Measurements from ENCODE around the gene VMP1.

The VMP1 gene

DNA sequence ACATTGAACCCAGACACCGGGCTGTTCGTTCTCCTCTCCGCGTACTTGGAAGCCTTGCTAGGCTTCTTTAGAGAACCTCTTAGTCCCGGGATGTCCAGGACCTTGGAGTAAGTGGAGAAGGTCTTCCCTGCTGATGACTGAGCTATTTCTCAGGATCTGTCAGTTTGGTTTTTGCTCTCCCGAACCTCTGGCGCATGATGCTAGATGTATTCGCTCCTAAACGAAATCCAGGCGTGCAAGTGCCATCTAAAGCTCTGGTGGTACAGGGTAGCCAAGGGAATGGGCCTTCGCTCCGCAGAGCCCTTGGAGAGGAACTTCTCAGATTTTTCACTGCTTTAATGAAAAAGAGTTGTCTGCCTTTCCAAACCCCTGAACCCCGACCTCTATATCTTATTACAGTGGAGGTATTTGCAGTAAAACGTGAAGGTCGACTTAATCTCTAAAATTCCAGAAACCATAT, 547 bp downstream of the VMP1 start:
- no peak for DNase-seq (ENCODE audit: extremely low read depth in 1 of 2, low read depth in 1 of 2)

DNA sequence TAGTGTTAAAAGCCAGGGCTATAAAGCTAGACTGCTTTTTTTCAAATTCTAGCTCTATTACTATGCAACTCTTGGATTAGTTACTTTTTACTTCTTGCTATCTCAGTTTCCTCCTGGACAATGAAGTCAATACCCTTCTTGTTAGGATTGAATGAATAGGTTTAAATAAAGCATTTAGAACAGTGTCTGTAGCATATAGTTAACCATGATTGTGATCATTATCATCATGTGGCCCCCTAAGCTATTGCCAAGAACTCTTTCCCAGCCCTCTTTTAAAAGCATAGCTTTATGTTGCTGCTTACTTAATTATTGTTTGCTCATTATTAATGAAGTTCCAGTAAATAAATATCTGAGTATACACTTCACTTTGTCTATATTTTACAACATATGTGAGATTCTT, 4.5 kb downstream of the VMP1 start:
- DNase-seq (ENCODE audit: extremely low read depth in 1 of 2, low read depth in 1 of 2), result no peak

DNA sequence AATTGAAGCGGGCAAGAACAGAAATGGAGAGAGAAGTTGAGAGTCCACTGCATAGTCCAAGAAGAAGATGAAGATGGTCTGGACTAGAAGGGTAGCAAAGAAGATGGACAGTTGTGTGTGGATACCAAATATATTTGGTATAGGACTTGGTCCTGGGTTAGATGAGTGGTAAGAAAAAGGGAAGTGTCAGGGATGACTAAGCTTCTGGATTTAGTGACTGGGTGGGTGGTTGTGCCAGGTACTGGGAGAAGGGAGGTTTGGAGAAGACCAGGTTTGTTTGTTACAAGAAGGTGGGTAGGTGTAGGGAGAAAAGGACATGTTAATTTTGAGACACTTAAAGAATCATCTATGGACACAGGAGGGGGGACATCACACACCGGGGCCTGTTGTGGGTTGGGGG, 5.4 kb downstream of the VMP1 start:
- DNase-seq (ENCODE audit: extremely low read depth in 1 of 2, low read depth in 1 of 2), result no peak

DNA sequence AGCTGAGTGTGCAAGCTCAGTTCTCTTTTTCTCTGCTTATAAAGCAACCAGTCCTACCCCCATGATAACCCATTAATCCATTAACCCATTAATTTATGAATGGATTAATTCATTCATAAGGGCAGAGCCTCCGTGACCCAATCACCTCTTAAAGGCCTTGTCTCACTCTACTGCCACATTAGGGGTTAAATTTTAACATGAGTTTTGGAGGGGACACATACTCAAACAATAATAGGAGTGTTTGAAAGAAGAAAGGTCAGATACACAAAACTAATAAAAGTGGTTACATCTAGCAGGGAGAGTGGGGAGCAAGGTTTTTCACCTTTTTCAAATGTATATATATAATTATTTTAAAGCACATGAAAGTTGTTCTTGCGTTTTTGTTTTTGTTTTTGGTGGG, 6.8 kb downstream of the VMP1 start:
- no peak for DNase-seq (ENCODE audit: extremely low read depth in 1 of 2, low read depth in 1 of 2)

DNA sequence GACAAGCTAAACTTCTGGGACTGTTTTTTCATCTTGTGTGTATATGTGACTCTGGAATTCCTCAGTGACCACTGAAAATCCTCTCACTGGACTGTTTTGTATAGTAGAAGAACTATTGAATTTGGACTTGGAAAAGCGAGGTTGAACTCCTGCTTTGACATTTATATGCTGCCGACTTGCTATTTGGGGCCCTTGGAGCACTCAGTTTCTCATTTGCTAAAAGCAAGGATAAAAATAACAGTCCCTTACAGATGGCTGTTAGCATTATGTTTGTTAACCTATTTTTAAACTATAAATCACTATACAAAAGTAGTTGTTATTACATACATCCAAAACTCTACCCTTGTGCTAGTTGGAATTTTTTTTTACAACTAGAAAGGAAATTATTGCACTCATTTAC, 9.0 kb downstream of the VMP1 start:
- no peak for DNase-seq (ENCODE audit: extremely low read depth in 1 of 2, low read depth in 1 of 2)

DNA sequence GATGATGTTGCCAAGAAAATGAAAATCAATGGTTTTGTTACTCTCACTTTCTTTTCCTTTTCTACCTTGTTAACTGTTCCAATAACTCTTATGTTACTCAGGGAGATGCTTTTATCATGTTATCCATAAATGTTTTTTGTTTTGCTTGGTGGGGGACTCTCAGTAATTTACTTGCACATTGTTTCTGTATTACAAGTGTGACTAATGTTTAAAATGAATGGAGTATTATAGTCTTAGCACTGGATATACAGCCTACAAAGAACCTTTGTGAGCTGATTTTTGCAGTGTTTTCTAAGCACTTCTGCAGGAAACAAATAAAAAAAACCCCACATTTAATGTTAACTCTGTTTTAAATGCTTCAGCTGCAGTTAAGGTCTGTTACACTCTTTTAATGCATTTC, 12.1 kb downstream of the VMP1 start:
- DNase-seq (ENCODE audit: extremely low read depth in 1 of 2, low read depth in 1 of 2), result no peak

DNA sequence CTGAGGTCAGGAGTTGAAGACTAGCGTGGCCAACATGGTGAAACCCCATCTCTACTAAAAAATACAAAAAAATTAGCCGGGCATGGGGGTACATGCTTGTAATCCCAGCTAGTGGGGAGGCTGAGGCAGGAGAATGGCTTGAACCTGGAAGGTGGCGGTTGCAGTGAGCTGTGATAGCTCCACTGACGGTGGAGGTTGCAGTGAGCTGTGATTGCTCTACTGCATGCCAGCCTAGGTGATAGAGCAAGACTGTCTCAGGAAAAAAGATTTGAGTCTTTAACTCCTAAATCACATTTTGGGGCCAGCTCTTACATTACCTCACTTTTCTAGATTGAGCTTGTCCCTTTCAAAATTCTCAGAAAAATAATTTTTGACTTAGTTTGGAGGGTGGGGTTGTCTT, 15.2 kb downstream of the VMP1 start:
- DNase-seq (ENCODE audit: extremely low read depth in 1 of 2, low read depth in 1 of 2), result no peak

DNA sequence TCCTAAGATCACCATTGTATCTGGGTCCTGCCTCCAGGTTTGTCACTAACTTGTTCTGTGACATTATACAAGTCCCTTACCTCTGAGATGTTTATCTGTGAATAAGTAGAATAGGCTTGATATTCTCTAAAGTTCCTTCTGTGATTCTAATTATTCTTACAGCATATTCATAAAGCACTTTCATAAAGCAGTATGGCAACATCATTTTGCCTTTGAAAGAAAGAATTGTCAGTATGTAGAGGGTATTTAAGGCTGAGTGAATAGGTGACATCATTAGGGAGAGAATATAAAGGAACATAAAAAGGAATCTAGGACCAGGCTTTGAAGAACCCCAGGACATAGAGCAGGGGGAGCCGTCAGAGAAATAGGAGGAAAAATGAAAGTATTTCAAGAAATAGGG, 15.6 kb downstream of the VMP1 start:
- no peak for DNase-seq (ENCODE audit: extremely low read depth in 1 of 2, low read depth in 1 of 2)

DNA sequence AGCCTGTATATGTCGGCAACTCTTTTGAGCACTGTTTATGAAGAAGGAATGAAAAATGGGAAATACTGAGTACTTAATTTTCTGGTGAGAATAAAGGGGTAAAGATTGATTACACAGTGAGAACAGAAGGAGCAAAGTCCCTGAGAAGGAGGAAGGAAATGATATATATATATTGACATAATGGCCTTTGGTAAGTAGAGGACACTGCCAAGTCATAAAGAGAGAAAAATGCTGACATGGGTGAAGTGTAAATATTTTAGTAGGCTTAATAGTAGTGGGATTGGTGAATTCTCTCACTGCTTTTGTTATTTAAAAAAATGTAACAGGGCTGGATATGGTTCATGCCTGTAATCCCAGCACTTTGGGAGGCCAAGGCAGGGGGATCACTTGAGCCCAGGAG, 16.2 kb downstream of the VMP1 start:
- DNase-seq (ENCODE audit: extremely low read depth in 1 of 2, low read depth in 1 of 2), result no peak

DNA sequence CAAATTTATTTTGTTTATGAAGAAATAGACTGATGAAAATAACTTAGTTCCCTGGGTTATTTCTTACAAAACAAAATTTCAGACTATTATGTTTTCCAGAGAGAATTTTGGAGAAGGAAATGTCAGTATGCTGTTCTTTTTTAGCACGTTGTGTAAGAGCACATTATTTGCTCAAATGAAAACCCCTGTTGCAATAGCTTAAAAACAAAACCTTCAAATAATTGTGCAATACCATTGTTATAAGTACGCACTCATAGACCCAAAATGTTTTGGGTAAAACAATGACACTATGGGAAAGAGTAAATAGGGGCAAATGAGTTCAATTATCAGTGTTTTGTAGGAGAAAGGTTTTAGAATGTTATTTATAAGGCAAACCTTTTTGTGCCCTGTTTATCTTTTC, 18.2 kb downstream of the VMP1 start:
- DNase-seq (ENCODE audit: extremely low read depth in 1 of 2, low read depth in 1 of 2), result no peak

DNA sequence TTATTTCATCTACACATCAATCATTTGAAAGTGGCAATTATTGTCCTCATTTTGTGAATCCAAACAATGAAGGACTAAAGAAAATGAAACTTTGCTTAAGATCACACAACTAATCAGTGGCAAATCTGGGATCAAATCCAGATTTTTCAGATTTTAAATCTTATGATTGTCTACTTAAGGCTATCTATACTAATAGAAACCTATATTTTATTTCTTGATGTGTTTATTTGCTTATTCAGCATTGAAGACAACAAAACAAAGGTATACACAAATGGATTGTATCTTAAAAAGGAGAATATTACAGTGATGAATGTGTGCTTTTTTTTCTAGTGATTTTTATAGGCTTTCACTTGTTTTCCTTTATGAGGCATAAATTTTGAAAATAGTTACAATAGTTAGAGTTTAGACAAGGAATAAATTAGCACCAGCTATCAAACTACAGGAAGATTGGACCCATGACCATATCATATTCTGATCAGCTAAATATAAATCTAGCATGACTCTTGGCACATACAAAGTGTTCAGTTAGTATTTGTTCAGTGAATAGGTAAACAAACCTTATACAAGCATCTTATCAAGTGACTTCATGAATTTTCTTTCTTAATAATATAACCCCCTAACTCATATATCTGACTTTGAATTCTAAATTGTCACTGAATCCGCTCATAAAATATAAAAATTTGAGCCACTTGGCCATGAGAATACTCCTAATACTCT, 20.5 kb downstream of the VMP1 start:
- no peak for DNase-seq (ENCODE audit: extremely low read depth in 1 of 2, low read depth in 1 of 2)

DNA sequence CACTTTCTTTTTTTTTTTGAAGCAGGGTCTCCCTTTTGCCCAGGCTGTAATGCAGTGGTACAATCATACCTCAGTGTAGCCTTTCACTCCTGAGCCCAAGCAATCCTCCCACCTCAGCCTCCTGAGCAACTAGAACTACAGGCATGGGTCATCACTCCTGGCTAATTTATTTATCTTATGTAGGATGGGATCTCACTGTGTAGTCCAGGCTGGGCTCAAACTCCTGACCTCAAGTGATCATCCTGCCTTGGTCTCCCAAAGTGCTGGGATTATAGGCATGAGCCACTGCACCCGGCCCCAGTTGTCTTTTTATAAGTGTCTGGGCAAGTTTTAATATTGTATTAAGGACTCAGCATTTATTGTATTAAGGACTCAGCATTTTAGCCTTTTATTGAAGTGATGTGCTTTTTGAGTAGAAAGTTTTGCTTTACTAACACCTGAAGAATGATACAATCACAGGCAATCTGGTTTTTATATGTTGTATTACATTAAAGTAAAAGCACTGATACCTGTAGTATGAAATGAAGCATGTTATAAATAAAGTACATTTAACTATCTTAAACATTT, 22.9 kb downstream of the VMP1 start:
- no peak for DNase-seq (ENCODE audit: extremely low read depth in 1 of 2, low read depth in 1 of 2)

DNA sequence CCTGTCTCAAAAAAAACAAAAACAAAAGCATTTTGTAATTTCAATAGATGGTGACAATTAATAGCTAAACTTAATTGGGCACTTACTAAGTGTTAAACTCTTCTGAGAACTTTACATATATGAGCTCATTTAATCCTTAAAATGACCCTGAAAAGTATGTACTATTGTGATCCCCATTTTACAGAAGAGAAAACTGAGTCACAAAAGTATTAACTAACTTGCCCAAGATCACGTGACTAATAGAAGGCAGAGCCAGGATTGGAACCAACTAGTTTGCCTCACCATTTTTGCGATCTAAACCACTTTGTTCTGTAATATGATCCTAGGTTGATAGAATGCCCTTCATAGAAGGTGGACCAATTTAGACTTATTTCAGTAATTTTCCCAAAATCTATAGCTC, 26.2 kb downstream of the VMP1 start:
- no peak for DNase-seq (ENCODE audit: extremely low read depth in 1 of 2, low read depth in 1 of 2)

DNA sequence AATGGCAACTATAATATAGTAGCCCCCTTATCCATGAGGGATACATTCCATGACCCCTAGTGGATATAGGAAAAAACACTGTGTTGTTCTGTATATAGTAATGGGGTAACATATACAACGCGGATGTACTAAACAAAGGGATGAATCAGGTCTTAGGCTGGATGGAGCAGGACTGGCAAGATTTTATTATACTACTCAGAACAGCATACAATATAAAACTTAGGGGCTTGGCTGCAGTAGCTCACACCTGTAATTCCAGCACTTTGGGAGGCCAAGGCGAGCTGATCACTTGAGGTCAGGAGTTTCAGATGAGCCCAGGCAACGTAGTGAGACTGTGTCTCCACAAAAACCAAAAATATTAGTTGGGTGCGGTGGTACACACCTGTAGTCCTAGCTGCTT, 26.8 kb downstream of the VMP1 start:
- DNase-seq (ENCODE audit: extremely low read depth in 1 of 2, low read depth in 1 of 2), result no peak

DNA sequence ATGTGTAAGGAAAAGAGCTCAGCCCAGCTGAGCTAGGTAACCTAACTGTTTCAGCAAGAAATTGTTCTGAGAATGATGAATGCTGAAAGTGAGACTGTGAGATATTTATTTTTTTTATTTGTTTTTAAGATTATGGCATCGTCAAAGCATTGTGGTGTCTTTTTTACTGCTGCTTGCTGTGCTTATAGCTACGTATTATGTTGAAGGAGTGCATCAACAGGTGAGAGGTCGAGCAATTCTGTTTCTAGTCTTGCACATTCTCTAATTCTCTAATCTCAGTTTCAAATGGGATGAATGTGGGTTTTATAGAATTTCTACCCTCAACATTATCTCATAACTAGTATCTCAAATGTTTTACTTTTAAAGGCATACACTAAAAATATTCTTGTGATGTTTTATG, 29.9 kb downstream of the VMP1 start:
- DNase-seq (ENCODE audit: extremely low read depth in 1 of 2, low read depth in 1 of 2), result no peak

DNA sequence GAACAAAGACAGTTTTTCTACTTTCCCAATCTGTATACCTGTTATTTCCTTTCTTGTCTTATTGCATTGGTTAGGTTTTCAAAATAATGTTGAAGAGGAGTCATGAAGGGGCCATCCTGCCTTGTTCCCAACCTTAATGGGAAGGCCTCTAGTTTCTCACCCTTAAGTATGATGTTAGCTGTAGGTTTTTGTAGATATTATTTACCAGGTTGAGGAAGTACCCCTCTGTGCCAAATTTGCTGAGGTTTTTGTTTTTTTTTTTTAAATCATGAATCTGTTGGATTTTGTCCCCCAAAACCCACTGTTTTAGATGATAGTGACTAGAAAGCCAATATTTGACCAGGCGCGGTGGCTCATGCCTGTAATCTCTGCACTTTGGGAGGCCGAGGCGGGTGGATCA, 36.4 kb downstream of the VMP1 start:
- no peak for DNase-seq (ENCODE audit: extremely low read depth in 1 of 2, low read depth in 1 of 2)

DNA sequence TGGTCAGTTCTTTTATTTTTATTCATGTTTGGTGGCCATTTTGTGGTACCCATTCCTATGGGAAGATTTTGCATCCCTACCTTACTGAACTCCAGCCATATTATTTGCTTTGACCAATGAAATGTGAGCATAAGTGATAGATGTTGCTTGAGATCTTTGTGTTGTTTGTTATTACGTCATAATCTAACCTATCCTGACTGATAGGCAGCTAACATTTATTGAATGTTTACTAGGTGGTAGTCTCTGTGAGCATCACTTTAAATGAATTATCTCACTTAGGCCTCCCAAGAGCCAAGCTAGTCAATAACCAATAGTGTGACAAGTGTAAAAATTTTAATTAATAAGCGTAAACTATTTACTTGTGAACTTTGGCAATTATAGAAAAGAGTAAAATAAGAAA, 37.6 kb downstream of the VMP1 start:
- no peak for DNase-seq (ENCODE audit: extremely low read depth in 1 of 2, low read depth in 1 of 2)

DNA sequence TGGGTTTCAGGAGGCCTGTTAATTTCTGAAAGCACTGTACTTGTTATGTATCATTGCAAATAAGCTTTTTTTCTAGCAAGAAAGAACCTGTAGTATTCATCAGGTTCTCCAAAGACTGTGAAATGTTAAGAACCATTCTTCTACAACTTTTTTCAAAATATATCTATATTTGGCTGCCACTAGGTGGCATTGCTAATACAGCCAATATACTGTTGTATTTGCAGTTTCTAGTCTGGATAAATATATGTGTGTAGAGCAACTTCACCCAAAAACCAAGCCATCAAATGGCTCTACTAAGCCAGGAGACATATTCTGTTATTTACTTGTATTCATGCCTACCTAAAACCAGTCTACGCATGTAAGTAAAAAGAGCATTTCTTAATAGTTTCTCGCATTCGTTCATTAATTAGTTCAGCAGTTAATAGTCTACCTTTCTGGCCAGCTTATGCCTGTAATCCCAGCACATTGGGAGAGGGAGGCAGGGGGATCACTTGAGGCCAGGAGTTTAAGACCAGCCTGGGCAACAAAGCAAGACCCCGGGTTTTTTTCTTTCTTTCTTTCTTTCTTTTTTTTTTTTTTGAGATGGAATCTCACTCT, 39.5 kb downstream of the VMP1 start:
- DNase-seq (ENCODE audit: extremely low read depth in 1 of 2, low read depth in 1 of 2), result no peak

DNA sequence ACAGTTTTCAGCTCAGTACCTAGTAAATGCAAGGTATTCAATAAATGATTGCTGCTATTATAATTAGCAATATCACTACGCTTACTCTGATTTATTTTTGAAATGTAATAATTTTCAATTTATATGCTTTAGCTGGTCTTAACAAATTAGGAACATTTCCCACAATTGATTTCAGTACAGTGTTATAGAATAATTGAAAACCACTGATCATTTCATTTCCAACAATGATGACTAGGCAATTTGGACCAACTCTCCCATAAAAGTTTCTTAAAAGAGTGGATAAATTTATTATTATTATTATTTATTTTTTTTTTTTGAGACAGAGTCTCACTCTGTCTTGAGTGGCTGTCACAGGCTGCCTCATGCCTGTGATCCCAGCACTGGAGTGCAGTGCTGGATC, 41.1 kb downstream of the VMP1 start:
- no peak for DNase-seq (ENCODE audit: extremely low read depth in 1 of 2, low read depth in 1 of 2)

DNA sequence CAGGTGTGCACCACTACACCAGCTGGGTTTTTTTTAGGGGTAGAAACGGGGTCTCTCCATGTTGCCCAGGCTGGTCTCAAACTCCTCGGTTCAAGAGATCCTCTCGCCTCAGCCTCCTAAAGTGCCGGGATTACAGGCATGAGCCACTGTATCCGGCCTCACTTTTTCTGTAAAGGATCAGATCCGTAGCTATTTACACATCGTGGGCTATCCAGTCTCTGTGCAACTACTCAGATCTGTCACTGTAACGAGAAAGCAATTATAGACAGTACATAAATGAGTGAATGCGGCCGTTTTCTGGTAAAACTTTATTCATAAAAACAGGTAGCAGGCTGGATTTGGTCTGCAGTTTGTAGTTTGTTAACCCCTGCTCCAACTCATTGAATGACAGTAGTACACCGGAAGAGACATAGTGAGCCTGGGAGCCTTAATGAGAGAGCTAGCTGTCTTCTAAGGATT, 44.5 kb downstream of the VMP1 start:
- DNase-seq (ENCODE audit: extremely low read depth in 1 of 2, low read depth in 1 of 2), result no peak

DNA sequence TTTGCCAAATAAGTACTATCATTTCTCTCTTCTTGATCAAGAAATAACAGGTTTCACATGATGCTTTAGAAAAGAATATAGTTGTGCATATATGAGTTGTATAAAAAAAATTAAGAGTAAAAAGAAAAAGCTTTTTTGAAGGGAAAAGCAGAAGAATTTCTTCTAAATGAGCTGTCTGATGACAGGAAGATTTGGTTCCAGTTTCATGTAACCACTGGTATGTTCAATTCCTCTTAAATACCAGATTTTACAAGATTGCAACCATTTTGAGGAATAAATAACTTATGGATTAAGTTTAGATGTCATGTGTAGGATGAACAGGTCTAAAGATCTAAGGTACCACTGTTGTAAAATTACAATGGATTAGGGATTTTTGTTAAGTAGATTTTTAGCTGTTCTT, 45.0 kb downstream of the VMP1 start:
- no peak for DNase-seq (ENCODE audit: extremely low read depth in 1 of 2, low read depth in 1 of 2)

DNA sequence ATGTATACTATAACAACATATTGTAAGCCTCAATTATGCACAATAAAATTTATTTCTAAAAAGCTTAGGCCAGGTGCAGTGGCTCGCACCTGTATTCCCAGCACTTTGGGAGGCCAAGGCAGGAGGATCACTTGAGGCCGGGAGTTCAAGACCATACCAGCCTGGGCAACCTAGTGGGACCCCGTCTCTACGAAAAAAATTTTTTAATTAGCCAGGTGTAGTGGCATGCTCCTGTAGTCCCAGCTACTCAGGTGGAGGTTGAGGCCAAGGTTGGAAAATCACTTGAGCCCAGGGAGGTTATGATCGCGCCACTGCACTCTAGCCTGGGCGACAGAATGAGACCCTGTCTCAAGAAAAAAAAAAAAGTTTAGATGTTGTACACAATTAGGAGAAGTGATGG, 45.5 kb downstream of the VMP1 start:
- DNase-seq (ENCODE audit: extremely low read depth in 1 of 2, low read depth in 1 of 2), result no peak
